HG02759 (cell line): ENCODE measurements around the gene ENSA.
"Not testable (repeated sequence)": the region's sequence is repeated elsewhere in the genome, so short reads cannot be mapped to it uniquely, and the experiment has no call there.

Source experiments
- ATAC-seq: cut with Tn5 transposase; IDR thresholded peaks from one replicate; pipeline ENCODE4 v1.9.1; 2021; ENCODE audit warnings: mild to moderate bottlenecking, moderate library complexity; ENCODE audit not compliant: unreplicated experiment

Gene ENSA, protein sequence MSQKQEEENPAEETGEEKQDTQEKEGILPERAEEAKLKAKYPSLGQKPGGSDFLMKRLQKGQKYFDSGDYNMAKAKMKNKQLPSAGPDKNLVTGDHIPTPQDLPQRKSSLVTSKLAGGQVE

DNA sequence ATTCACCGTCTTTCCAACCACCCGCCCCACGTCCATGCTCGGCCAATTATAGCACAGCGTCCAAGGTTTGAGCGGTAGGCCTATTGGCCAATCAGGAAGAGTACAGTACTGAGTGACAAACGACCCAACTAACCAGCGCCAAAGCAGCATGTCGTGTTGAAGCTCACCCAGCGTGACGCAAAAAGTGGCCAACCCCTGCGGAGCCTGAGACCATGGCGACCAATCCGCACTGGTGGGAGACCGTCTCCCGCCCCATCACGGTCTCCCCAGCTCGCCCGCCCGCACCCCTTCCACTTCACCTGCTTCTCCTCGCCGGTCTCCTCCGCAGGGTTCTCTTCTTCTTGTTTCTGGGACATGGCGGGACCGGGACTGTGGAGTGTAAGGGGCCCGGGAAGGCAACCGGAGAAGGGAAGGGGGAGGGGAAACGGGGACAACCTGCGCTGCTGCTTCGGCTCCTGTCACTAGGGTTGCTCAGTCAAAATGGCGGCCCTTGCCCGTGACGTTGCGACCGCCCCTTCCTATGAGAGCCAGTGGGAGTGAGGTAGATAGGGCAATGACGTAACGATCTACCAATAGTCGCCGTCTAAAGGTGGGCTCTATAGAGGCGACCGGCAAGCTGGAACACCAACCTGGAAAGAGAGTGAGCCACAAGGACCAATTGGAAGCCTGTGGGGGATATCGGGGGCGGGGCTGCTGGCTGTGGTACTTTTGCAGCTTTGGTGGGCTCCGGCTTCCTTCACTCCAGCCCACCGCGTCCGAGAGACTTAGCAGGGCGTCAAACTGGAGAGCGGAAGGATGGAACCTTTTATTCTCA lies at the start of gene ENSA:
Gene ENSA, minus strand, starts transcription at position 498 of the 814 bp plus-strand sequence. Its CDS starts 142 bp downstream, at position 356.
- ATAC-seq: peak; percentile 93

DNA sequence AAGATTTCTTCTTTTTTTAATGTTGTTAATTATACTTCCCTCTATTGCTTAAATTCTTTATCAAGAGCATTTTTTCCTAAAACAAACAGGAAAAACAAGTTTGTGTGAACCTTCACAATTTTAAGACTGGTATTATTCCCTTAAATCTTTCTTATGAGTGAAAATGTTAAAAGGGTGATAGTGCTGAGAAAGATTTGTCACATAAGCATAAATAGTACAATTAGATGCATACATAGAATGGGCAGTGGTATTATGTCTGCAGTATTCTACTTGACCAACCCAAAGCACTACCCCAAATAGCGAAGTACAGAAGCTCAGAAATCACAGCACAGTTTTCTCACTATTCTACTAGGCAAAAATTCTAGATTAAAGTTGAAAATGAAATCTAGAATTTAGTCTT lies 49.6 kb upstream of the ENSA start:
- ATAC-seq: no peak

DNA sequence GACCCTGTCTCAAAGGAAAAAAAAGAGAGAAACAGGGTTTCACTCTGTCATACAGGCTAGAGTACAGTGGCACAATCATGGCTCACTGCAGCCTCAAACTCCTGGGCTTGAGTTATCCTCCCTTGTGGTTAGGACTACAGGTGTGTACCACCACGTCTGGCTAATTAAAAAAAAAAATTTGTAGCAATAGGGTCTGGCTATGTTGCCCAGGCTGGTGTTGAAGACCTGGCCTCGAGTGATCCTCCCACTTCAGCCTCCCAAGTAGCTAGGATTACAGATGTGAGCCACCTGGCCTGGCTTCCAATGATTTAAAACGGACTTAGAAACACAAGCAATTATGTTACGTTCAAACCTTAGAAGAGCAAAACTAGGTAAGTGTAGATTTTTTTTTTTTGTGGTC lies 45.5 kb upstream of the ENSA start:
- no peak for ATAC-seq

DNA sequence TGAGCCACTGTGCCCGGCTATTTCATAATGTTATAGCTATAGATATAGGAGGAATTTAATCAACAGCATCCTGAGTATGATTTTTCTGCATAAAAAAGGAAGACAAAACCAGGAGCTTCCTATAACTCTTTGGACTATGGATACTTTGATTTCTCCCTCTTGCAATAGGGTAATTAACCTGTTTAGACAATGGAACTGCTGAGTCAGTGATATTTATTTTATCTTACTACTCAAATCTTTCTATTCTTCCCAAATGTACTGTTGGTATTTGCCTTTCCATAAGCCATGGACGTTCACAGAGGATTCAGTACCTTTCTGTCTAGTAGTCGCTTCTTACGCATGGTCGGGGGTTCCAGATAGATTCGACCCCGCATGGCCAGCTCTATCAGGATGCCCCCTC lies 33.9 kb upstream of the ENSA start:
- ATAC-seq: no peak

DNA sequence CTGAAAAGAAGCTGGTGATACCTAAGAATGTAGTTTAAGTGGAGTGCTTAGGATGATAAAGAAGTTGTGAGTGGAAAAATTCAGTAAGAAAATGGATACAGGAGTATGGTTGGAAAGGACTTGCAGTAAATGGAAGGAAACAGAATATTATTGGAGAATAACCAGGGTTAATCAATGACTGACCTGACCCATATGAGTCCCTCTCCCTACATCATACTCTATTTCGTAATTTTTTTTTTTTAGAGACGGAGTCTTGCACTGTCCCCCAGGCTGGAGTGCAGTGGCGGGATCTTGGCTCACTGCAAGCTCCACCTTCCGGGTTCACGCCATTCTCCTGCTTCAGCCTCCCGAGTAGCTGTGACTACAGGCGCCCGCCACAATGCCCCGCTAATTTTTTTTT lies 33.4 kb upstream of the ENSA start:
- no peak for ATAC-seq

DNA sequence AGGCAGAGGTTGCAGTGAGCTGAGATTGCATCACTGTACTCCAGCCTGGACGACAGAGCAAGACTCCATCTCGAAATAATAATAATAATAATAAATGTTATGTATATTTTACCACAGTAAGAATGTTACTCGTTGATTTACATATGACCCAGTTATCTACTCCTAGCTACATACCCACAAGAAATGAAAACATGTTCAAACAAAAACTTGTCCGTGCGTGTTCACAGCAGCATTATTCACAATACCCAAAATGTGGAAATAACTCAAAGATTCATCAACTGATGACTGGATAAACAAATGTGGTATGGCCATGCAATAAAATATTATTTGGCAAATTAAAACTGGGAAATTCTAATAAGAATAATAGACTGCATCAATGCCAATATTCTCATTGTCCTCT lies 31.7 kb upstream of the ENSA start:
- ATAC-seq: no peak

DNA sequence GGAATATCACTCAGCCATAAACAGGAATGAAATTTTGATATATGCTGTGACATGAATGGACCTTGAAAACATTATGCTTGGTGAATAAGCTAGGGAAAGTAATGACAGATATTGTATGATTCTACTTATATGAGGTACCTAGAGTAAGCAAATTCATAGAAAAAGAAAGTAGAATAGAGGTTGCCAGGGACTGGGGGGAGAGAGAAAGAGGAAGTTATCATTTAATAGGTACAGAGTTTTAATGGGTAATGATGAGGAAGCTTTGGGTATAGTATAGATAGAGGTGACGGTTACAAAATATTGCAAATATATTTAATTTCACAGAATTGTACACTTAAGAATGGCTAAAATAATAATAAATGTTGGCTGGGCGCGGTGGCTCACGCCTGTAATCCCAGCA lies 31.2 kb upstream of the ENSA start:
- ATAC-seq: no peak

DNA sequence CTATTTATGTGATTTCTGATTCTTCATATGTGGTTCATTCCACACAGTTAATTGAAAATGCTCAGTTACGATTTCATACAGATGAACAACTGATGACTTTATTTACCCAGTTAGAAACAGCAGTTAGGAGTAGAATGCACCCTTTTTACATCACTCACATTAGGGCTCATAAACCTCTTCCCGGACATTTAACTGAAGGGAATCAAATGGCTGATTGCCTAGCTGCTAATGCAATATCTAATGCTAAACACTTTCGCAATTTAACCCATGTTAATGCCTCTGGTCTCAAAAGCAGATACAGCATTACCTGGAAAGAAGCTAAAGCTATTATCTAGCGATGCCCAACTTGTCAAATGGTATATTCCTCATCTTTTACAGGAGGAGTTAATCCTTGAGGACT lies 27.7 kb upstream of the ENSA start:
- not testable (repeated sequence) for ATAC-seq

DNA sequence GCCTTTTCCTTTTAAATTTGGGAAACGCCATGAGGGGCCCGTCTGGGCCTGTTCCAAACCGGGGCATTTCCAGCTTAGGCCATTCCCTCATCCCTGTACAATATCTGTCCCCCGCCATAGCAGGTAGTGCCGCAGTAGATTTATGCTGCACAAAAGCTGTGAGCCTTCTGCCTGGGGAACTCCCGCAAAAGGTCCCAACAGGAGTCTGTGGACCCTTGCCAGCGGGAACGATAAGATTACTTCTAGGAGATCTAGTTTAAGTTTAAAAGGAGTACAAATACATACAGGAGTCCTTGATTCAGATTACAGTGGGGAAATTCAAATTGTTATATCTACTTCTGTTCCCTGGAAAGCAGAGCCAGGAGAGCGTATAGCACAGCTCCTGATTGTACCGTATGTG lies 25.2 kb upstream of the ENSA start:
- not testable (repeated sequence) for ATAC-seq

DNA sequence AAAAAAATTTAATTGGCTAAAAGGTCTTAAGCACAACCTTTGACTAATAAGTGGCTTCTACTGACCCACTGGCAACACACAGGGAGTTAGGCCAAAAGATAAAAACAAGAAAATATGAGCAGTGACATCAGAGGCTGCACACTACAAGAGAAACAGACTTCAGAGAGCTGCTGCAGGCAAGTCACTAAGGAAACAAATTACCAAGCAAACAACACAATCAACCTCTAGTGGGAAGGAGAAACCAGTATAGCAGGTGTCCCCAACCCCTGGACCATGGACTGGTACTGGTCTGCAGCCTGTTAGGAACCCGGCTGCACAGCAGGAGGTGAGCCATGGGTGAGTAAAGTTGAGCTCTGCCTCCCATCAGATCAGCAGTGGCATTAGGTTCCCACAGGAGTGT lies 20.8 kb upstream of the ENSA start:
- ATAC-seq: no peak

DNA sequence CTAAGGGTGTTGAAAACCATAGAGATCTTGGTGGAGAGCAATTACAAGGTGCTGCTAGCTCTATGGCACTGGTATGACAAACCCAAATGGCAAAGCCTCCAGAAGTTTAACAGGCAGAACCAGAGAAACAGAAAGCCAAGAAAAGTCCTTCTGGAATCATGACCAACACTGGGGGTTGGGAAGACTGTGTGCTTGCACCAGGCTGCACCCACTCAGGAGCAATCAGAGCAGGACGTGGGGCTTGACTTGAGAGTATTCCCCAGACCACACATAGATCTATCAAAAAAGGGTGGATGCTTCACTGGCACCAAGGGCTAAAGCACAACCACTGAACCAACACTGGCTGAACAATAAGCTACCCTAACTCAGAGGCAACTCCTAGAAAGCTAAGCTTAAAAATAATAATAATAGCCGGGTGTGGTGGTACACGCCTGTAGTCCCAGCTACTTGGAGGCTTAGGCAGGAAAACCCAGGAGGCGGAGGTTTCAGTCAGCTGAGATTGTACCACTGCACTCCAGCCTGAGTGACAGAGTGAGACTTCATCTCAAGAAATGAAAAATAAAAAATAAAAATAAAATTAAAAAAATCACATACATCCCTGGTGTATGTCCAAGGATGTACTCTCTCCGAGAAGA lies 20.1 kb upstream of the ENSA start:
- ATAC-seq: no peak

DNA sequence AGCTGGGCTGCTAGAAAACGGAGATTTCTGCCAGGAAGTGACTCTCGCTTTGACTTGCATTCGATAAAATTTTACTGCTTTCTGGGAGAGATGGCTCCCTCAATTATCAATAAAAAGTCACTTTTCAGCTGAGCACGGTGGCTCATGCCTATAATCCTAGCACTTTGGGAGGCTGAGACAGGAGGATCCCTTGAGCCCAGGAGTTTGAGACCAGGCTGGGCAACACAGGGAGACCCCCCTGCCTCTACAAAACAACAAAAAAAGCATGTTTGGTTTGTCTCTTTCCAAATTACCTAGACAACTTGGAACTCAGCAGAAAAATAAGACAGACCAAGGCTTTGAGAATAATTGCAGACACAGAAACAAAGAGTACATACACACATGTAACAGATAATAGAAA lies 12.9 kb upstream of the ENSA start:
- no peak for ATAC-seq

DNA sequence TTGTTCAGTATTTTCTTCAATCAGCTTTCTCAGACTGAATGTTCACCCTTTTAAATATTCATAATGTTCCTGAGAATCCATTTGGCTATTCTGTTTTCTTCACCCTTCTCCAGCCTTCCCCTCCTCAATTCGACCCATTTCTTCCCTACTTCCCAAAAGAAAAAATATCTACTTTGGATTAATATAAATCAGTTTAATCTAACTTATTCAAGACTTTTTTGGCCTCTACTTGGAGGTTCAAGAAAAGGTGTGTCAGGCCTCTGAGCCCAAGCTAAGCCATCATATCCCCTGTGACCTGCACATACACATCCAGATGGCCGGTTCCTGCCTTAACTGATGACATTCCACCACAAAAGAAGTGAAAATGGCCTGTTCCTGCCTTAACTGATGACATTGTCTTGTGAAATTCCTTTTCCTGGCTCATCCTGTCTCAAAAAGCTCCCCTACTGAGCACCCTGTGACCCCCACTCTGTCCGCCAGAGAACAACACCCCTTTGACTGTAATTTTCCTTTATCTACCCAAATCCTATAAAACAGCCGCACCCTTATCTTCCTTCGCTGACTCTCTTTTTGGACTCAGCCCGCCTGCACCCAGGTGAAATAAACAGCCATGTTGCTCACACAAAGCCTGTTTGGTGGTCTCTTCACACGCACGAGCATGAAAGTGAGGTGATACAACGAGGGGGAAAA lies 11.9 kb upstream of the ENSA start:
- not testable (repeated sequence) for ATAC-seq

DNA sequence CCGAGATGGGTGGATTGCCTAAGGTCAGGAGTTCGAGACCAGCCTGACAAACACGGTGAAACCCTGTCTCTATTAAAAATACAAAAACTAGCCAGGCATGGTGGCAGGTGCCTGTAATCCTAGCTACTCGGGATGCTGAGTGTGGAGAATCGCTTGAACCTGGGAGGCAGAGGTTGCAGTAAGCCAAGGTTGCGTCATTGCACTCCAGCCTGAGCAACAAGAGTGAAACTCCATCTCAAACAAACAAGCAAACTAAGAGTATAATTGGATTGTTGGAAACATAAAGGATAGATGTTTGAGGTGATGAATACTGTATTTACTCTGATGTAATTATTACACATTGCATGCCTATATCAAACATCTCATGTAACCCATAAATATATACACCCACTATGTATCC lies 9.0 kb upstream of the ENSA start:
- ATAC-seq: not testable (repeated sequence)

DNA sequence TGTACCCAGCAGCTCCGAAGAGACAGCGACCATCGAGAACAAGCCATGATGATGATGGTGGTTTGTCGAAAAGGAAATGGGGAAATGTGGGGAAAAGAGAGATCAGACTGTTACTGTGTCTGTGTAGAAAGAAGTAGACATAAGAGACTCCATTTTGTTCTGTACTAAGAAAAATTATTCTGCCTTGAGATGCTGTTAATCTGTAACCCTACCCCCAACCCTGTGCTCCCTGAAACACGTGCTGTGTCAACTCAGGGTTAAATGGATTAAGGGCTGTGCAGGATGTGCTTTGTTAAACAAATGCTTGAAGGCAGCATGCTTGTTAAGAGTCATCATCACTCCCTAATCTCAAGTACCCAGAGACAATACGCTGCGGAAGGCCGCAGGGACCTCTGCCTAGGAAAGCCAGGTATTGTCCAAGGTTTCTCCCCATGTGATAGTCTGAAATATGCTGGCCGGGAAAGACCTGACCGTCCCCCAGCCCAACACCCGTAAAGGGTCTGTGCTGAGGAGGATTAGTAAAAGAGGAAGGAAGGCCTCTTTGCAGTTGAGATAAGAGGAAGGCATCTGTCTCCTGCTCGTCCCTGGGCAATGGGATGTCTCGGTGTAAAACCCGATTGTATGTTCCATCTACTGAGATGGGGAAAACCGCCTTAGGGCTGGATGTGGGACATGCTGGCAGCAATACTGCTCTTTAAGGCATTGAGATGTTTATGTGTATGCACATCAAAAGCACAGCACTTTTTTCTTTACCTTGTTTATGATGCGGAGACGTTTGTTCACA lies 5.6 kb upstream of the ENSA start:
- ATAC-seq: not testable (repeated sequence)

DNA sequence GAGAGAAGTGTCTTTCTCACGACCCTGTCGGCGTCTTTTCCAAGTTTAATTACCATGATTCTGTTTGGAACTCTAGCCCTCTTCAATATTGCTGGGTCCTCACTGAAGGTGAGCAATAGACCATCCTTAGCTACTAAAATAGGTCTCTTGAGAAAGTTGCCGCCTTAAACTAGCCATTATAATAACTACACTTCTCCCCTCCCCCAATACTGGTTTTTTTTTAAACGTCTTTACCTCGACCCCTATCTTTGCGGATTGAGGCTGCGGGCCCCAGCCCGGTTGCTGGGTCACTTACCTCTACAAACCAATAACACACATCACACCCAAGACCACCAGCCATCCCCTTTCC lies 672 bp downstream of the ENSA start:
- no peak for ATAC-seq

DNA sequence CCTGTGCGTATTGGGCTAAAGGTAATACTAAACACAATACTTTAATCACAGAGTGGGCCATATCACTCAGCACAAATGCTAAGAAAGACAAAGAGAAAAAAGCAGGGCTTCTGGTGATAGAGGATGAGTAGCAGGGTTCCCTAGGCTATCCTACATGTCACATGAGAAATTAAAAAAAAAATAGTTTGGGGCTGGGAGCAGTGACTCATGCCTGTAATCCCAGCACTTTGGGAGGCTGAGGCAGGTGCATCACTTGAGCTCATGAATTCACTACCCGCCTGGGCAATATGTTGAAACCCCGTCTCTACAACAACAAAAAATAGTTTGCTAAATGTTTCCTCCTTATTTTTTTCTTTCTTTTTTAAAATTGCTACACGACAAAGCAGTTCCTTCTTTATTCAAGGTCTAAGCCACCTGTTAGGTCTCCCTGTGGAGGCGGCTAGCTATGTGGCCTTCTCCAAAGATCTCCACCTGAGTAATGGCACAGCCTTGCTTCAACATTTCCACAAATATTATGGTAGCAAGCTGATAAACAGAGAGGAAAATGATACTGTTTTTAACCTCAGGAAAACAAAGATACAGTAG lies 1.5 kb downstream of the ENSA start:
- no peak for ATAC-seq

DNA sequence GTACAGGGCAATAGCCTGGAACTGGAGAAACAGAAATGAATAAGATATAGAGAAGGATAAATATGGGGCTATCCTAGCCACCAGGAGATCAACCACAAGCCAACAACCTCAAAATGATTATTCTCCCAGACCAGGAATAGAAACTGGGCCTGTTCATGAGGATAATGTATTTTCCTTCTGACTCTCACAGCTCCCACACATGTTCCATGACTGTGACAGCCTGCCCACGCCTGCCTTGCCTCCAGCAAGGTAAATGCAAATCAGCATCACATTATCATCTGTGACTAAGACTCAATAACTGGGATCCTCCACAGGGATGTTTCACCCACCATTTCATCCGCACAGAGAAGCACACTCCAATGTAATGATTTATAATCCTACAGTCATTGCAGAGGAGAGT lies 3.3 kb downstream of the ENSA start:
- no peak for ATAC-seq

DNA sequence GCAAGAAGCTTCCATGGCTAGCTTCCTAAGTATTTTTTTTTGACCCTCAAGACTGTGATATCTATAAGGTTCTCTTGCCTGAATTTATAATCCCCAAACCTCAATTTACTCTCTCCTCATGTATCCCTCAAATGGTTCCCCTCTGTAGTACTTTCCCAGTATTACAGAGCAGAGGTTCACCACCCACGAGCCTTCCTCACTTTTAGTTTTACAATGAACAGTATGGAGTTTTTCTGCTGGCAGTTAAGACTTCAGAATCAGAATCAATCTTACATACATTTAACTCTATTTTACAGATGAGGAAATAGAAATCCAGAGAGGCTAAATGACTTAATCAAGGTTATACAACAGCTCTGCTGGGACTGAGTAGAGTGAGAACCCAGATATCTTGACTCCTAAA lies 4.9 kb downstream of the ENSA start:
- ATAC-seq: not testable (repeated sequence)

DNA sequence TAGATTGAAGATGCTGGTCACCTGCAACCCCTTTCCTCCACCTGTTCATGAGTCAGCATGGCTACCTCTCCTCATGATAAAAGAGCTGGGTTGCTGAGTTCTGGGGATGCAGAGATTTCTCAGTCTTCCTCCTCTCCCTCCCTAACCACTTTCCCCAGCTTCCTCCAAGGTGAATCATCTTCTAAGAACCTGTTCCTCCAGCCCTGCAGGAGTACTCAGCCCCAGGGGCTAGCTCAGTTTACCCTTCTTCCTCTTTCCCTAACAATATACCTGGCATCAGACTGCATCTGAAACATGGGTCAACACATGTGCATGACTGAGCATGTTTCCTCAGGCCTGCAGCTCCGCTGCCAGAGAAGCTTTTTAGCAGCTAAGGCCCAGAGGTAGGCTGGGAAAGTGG lies 5.3 kb downstream of the ENSA start:
- not testable (repeated sequence) for ATAC-seq
